HL-60 (cell line): ENCODE data around the gene INAVA.

Experiments used
- DNase-seq, 2 experiments: peaks; one replicate each; pipeline ENCODE4 v3.0.0-alpha.2; 2010 to 2020; ENCODE audit warnings: low read depth in 1 of 2, low spot score in 1 of 2
- H3K27ac ChIP-seq: fragments of 250-450 bp; sonication (Bioruptor Pico); replicated peaks from 2 replicates; pipeline ENCODE4 v1.5.1; 2020; ENCODE audit warnings: mild to moderate bottlenecking, moderate library complexity
- H3K27me3 ChIP-seq: fragments of 250-450 bp; sonication (Bioruptor Pico); 2 replicates; pipeline ENCODE4 v1.5.1; 2021; ENCODE audit warnings: mild to moderate bottlenecking, moderate library complexity; ENCODE audit not compliant: insufficient read depth, poor library complexity, severe bottlenecking
- H3K4me3 ChIP-seq: replicated peaks from 2 replicates; pipeline ENCODE4 v1.5.1; 2011; ENCODE audit warnings: mild to moderate bottlenecking, control low read depth, low read length; ENCODE audit not compliant: insufficient read depth
- CTCF ChIP-seq: IDR thresholded peaks from one replicate; pipeline ENCODE4 v1.5.1; 2011; ENCODE audit warnings: low read length, control low read depth, inconsistent platforms; ENCODE audit not compliant: insufficient read depth
- GABPA ChIP-seq: IDR thresholded peaks from 2 replicates; pipeline ENCODE4 v1.6.1; 2012; ENCODE audit warnings: low read depth
- POLR2AphosphoS5 ChIP-seq: IDR thresholded peaks from 2 replicates; pipeline ENCODE4 v1.6.1; 2012; ENCODE audit warnings: low read depth
- REST ChIP-seq: IDR thresholded peaks from 2 replicates; pipeline ENCODE4 v1.6.1; 2012; ENCODE audit warnings: low read depth; ENCODE audit not compliant: insufficient replicate concordance
- SPI1 ChIP-seq: IDR thresholded peaks from 2 replicates; pipeline ENCODE4 v1.6.1; 2012; ENCODE audit warnings: low read depth, mild to moderate bottlenecking, borderline replicate concordance
- long read RNA-seq: library from polyadenylated mRNA; unstranded; transcript quantifications from one replicate; pipeline ENCODE4 v2.0.0, GENCODE V29; 2020

The INAVA gene
- long read RNA-seq, partial matches to known transcripts = 6 of 7 reads
- long read RNA-seq, other reads (novel, unspliced or antisense) = 1 of 7 reads

DNA sequence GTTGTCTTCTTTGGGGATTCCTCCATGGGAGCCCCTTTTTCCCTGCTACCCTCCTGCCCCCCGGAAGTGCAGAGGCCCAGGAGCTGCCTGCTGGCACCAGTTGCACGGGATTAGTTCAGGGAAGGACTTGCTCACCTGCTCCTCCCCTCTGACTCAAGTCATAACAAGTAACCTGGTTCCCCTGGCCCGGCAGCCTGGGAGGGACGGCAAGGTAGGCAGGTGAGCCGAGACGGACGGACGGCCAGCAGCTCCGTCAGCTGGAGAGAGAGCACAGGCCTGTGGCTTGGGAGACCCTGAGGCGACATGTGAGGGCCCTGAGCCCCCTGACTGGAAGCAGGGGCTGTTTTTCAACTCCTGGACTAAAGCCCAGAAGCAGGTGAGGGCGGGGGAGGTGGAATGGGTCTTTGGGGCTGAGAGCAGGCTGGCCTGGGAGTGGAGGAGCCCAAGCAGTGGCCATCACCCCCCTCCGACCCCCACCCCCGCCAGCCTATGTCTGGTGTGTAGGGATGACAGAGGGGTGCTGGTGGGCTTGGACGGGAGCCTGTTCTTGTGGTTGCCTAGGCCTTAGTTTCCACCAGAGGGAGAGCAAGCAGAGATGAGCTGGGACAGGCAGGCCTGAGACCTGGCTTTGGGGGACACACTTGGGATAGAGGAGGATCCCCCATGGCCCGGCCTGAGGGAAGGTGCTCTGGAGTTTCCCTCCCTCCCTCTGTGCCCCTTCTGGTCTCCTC is at the start of gene INAVA:
Gene INAVA (plus strand): TSS at position 189 of the 731 bp plus-strand sequence. CDS start 3,501 bp downstream, outside the sequence.
- no peak for DNase-seq
- Histone ChIP-seq H3K27me3 (no peaks in the 10 kb centered on the region), H3K27ac (peak within 1 kb of the TSS; percentile 38), H3K4me3 (0 out of 2 replicates have a peak within 1 kb of the TSS, but pooled peaks have one; percentile 0)
- TF ChIP-seq CTCF = no peak

- TF ChIP-seq GABPA (no peak), POLR2AphosphoS5 (no peak), SPI1 (no peak), CTCF (no peak), REST (no peak)
- Histone ChIP-seq H3K27ac (no peak overlapping the region), H3K27me3 (no peaks in the 10 kb centered on the region), H3K4me3 (no peak overlapping the region)
- no peak for DNase-seq
These were observed 49.3 kb upstream of the INAVA start for GRCh38 chr1:200845360-200845759.

DNA sequence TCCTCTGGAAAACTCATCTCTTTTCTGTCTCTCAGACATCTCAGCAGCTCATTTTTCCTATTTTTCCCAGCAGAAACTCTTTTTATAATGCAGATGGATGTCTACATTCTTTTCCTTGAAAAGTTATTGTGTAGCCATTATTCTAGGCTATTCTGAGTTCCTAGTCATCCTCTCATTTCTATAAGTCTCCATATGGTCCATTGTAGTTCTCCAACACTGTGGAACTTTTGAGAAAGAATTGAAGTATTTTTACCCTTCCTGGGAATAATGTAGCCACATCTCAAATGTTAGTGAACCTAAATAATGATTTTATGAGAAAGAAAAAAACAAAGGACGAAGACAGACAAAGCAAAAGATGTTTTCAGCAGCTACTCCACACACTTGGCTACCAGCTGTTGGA is 48.3 kb upstream of the INAVA start:
- DNase-seq = no peak
- H3K27ac ChIP-seq = no peak overlapping the region
- no peaks in the 10 kb centered on the region for H3K27me3 ChIP-seq
- TF ChIP-seq GABPA = no peak
- TF ChIP-seq CTCF = no peak
- TF ChIP-seq REST = no peak
- no peak for TF ChIP-seq POLR2AphosphoS5
- no peak for TF ChIP-seq SPI1
- no peak overlapping the region for H3K4me3 ChIP-seq

- no peak overlapping the region for H3K4me3 ChIP-seq
- TF ChIP-seq CTCF (no peak), SPI1 (no peak), POLR2AphosphoS5 (no peak), REST (no peak), GABPA (no peak)
- H3K27ac ChIP-seq = no peak overlapping the region
- H3K27me3 ChIP-seq = no peaks in the 10 kb centered on the region
- DNase-seq = no peak
These were observed 45.3 kb upstream of the INAVA start for GRCh38 chr1:200849430-200849829.
